T-helper 22 cell (primary cell): ENCODE measurements around the gene PTPRT.

Experiments used
- DNase-seq: peaks from one replicate; pipeline ENCODE4 v3.0.0-alpha.2; 2020; ENCODE audit warnings: low read depth

PTPRT gene

DNA sequence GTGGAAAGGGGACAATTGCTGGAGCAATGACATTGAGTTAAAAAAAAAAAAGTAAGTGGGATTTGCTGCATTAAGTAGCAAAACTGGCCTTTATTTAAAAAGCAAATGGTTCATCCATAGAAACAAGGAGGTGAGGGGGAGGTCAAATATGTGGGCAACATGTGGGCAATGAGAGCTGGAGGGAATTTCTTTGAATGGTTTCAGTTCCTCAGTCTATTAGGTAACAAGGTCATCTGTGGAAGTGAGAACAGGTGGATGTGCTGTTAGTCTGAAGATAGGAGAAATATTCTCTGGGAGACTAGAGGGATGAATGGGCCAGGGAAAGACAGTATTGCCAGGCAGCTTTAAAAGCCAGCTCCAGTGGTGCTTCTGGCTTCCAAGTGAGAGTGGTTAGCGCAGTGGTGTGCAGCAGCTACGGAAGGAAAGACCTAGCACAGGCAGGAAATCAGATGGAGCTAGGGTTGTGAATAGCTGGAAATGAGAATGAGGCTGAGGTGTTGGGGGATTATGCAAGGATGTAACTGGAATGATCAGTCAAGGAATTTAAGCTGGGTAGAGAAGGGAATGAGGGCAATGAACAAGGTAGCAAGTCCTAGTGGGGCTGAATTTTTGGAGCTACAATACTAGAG, 727.6 kb downstream of the PTPRT start:
- no peak for DNase-seq

DNA sequence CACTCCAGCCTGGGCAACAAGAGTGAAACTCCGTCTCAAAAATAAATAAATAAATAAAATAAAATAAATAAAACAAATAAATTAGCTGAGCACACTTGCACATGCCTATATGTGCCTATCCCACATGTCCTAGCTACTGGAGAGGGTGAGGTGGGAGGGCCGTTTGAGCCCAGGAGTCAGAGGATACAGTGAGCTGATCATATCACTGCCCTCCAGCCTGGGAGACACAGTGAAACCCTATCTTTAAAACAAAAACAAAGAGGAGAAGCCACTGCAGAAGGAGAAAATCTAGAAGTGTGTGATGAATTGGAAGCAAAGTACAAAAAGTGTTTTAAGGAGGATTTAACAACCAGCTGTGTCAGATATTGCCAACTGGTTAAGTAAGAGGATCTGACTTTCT, 728.4 kb downstream of the PTPRT start:
- DNase-seq = no peak

DNA sequence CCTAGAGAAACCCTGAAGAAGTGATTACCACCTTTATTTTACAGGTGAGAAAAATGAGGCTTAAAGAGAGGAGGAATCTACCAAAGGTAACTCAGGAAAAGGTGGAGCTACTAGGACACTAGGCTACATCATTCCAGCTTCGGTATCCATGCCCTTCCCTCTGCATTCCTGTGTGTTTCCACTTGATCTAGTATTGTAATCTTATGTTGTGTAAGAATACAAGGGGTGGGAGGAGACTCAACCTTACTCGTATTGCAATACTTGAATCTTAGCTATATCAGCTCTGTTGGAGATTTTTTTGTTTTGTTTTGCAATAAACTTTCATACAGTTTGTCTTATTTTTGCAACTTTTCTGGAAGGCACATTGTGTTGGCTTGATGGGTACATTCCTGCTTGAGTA, 742.4 kb downstream of the PTPRT start:
- DNase-seq = no peak

DNA sequence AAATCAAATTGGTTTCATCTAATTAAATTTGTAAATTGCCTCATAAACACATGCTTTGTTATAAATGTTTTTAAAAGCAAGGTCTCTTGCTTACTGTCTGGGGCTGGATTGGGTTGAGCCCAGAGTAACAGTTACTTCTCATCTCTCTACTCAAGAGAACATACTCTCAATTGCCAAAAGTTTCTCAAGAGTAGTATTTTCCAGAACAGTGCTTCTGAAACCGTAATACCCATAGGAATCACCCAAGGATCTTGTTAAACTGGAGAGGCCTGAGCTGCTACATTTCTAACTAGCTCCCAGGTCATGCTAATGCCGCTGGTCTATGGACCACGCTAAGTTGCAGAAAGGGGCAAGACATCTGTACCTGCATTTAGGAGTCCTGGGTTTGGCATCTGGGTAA, 744.9 kb downstream of the PTPRT start:
- DNase-seq = no peak

DNA sequence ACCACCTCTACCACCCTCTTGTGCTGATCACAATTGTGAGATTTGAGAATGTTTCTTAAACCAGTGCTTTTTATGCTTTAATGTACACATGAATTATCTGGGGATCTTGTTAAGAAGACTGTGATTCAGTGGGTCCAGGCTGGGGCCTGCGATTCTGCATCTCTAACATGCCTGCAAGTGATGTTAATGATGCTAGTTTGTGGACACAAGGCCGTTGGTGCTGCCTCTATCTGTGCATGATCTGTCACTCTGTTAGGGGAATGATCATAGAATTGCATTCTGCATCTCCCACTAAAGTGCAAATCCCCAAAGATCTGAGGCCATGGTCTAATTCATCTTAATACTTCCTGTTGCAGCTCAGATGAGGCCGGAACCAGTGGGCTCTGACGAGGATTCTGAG, 746.5 kb downstream of the PTPRT start:
- DNase-seq = no peak

DNA sequence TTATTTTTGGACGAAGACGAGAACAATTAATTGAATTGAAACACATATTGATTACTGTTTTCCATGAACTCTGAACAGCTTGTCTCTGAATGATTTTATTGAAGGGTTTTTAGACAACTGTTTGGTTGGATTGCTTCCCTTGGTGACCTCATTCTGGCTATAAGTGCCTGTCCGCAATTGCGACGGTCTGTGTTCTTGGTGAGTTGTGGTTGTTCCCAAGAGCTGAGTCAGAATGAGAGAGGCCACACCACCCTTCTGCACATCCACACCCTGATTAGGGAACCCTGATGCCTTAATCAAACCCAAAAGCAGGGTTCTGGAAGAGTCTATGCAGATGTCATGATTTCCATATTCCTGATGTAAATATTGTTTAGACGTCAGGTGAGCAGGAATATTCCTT, 747.0 kb downstream of the PTPRT start:
- no peak for DNase-seq

DNA sequence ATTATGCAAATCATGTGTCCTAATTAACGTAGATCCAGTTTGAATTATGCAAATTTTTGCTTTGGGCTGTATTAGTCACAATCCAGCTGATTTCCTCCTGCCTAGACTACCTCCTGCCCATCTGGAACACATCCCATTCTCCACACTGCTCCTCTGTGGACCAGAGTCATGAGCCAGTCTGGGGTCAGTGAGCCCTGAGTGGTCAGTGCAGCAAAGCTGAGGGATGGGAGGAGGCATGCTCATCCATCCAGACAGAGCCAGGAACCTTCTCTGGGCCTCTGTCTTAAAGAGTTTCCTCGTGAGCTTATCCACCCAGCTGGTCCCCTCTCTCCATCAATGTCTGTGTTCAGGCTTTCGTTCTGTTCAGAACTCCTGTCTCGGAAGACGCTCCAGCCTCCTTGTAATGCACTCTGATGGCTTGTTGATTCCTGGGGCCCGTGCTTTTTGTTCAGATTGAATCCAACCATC, 747.8 kb downstream of the PTPRT start:
- no peak for DNase-seq

DNA sequence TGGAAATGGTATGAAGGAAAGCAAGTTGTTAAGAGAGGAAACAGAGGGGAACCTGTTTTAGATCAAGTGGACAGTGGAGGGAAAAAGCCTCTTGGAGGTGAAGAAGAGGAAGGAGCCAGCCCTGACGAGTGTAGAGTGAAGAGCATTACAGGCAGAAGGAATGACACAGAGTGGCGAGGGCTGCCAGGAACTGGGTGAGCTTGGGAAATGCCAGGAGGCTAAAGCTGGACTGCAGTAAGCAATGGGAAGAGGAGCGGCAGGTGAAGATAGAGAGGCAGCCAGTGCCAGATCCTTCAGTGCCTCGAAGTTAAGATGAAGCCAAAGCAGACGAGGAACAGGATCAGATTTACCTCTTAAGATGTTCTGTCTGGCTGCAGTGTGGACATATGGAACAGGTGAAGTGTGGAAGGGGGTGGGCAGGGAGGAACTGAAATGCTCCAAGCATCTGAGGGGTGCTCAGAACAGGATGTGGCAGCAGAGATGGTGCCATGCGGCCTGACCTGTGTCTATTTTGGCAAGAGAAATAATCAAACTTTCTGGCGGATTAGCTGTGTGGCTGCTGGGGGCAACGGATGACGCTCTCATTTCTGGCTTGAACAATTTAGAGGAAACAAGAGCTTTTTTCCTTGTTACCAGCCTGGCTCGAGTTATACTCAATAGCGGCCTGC, 748.4 kb downstream of the PTPRT start:
- no peak for DNase-seq

DNA sequence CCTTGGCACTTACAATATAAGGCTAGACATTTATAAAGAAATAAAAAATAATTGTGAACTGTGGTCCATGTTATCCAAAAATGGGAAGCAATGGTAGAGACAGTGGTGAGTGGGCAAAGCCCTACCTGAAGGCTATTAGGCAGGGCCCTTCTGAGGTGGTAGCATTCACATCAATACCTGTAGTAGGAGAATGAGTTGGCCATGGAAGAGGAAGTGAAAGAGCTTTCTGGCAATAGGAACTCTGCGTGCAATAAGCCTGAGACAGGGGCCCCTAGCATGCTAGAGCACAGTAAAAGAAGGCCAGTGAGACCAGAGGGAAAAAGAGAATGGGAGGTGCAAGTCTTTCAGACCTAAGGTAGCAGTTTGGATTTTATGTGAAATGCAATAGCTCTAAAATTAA, 754.5 kb downstream of the PTPRT start:
- no peak for DNase-seq

DNA sequence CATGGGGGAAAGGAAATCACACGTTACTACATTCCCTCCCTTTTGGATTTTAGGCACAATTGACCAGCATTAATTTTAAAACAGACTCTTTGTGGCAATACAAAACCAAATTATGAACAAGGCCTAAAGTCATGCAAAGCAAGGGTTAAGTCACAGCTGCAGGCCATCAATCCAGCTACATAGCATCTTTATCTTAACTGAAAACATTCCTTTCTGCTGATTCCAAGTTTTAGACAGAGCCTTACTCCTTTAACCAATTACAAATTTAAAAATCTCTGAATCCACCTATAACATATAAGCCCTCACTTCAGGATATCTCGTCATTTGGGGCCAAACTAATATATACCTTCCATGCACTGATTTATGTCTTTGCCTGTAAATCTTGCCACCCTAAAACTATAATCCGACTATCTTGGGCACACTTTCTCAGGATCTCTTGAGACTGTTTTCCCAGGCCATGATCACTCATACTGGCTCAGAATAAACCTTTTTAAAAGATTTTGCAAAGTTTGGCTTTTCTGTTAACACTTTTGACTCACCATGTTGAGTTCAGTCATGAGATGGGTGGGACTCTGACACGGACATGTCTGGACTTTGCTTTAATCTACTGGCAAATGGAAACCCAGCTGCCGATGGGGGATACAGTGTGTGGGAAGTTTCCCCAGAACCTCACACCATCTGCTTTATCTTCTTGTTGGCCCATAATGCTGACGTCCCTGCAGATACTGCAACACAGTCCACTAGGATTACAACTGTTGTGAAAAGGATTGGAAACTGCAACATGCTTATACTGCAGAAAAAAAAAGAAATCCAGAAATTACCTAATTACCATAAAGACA, 757.0 kb downstream of the PTPRT start:
- no peak for DNase-seq

DNA sequence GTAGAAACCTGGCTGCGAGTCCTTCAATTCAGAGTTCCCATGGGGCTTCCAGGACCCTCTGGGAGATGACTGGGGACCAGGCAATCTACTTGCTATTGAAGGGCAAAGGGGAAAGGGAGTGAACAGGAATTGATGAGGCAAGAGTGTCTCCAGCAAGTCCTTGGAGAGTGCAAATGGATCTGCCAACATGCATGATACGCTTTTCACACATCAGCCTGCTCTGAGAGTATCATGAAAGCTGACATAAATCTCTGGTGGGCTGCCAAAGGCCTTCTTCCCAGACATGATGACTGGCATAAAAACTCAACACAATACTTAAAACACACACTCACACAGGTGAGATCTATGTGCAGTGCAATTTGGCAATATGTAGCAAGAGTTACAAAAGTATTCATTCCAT, 759.1 kb downstream of the PTPRT start:
- no peak for DNase-seq

DNA sequence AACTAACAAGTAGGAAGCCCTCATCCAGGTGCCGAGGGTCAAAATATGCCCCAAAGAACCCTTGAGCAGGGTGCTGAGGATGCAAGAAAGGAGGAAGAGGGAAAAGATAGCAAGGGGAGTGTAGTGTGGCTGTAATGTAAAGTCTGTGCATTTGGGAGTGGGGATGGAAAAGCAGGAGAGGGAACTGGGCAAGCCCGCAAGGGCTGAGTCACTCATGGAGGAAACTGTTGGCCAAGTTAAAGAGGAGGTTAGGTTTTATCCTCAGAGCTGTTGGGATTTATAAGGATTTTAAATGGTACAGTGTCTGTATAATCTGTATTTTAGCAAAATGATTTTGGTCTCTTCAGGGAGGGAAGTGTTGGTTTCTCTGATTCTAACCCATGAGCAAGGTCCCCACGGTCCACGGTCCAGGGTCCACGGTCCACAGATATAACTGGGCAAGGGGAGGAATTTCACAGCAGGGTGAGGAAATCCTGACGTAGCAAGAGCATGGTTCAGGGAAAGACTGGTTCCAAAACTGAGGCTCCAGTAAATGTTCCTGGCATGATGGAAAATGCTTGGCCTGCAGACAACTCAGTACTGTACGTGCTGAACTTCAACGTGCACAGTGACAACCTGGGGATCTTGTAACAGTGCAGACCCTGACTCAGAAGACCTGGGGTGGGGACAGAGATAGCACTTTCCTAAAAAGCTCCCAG, 759.8 kb downstream of the PTPRT start:
- no peak for DNase-seq

DNA sequence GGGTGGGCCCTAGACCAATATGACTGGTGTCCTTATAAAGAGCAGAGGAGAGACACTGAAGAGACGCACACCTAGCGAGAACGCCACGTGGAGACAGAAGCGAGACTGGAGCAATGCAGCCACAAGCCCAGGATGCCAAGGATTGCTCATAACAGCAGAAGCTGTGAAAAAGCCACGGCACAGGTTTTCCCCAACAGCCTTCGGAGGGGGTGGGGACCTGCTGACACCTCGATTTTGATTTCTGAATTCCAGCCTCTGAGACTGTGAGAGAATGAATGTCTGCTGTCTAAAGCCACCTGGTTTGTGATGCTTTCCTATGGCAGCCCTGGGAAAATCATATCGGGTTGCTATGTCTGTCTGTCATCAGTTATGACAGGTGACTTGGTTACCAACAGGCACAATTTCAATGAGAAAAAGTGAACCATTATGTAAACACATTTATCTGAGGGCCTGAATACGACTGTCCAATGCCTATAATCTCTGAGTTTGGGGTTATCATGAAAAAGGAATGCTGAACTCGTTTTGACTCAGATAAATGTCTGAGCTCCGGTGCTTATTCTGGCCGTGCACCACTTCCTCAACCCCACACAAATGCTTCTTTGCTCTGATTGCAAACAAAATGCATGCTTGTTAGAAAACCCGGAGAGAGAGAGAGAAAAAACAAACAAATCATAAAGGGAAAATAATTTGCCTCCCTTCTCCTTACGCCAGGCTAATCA, 769.7 kb downstream of the PTPRT start:
- no peak for DNase-seq

DNA sequence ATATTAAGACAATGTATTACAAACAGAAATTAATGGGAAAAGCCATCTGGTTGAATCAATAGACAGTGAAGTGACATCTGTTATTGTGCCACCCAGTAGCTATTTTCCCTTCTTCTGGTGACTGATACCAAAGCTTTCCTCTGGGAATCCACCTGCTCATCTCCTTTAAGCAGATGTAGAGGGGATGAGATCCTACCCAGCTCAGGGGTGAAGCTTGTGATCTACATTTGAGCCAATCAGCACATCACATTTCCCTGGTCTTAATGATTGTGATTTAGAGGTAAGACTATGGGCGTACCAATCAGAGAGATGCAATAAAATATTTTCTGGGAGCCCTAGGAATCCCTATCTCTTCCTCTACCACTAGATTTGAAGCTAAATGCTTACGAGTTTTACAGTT, 782.9 kb downstream of the PTPRT start:
- DNase-seq = no peak

DNA sequence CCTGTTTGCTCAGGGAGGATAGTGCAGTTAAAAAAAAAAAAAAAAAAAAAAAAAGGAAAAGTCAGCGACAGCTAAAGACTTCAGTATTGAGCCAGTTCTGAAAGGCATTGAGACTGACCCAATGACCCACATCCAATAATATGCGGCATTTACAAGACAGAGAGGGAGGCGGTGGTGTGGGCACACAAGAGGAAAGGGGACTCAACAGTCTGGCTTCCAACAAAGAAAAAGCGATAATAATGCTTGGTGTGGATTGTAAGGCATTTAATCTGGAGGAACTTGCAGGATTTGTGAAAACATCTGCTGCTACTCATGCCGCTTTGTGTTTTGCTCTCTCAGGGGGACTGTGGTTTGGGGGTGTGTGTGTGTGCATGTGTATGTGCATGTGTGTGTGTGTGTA, 787.3 kb downstream of the PTPRT start:
- no peak for DNase-seq

DNA sequence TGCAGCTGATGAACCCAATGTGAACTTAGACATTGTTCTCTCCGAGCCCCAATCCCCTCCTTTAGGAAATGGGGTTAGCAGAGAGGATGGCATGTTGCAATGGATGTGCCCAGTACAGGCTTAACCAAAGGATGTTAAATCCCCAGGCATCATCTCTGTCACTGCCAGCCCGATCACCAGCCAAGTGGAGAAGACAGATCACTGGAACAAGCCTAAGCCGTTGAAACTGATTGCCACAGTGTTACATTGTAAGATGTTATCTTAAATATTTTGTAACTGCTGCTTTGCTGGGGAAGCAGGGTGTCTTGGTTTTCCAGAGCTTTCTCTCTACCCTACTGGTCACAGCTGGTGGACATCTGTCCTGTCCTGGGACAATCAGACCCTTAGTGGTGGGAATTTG, 788.1 kb downstream of the PTPRT start:
- DNase-seq = no peak

DNA sequence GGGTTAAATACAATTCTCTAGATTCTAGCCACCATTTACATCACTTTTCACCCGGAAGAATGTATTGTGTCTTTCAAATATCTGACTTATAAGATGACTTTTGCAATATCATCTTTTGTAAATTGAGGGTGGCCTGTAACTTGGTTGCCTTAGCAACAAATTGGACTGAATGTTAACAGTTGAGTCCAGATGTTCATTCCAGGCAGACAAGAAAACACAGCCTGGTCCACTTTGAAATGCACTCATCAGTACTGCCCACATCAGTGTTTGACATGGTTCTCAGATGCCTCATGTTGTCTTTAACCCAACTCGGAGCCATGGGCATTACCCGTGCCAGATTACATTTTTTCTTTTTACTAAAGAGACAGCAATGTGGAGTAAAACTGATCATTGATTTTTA, 789.9 kb downstream of the PTPRT start:
- no peak for DNase-seq

DNA sequence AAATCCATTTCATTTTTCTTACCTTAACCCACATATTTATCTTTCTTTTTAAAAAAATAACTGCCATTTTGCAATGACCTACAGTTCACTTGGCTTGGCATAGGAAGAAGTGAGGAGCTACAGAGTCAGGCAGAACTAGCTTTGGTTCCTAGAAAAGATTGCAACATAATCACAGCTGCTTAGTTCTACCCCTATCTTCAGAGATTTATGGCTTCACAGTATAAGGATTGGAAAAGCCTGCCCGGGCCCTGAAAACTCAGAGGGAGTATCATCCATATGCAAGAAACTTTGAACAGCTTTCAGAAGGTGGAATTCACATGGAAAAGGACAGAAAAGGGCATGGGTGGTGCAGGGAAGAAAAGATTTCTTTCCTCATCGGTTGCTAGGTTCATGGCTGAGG, 797.3 kb downstream of the PTPRT start:
- DNase-seq = no peak

DNA sequence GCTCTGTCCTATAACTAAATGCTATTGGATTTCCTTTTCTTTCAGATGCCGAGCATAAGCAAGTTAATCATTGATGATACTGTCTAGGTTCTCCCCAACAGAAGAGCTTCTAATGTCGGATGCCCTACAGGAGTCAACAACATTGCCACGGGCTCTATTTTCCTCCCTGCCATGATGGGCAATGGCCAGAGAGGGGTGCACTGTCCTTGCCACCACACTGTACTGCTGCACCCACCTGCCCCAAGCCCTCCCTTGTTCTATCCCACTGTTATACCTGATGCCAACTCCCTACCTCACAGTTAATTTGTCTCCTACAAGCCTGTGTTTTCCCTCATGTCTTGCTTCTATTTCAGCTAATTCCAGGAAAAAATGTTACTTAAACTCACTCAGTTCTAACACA, 797.9 kb downstream of the PTPRT start:
- DNase-seq = no peak

DNA sequence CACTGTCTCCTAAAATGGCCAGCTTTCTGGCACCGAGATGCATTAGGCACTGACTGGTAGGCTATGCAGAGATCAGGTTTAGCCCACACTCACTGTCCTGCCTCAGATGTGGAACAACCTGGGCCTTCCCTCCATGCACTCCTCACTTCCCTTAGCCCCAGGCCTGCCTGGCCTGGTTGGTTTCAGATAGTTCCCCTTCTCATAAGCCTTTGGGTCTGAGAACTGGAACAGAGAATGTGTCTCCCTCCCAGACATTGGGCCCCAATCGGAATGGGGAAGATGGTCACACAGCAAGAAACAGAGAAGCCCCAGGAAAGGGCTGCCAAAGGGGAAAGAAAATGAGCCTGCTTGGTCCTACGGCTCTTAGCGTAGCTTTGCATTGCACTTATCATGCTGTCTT, 809.4 kb downstream of the PTPRT start:
- DNase-seq = no peak

DNA sequence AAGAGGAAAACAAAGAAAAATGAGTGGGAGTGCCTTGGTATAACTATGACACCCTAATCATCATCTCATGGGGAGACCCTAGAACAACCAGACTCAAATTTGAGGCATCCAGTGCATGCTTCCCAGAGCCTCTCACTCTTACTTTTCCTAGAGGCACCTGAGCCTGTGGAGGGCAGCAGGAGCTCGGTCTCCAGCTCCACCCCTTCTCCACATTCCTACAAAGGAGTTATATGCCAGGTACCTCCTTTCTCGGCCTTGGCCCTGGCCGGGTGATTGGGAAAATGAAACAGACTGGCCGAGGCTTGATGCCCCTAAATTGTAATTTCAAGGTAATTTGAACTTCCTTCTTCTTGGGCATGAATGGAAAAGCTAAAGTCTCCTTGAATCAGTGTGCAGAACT, 810.3 kb downstream of the PTPRT start:
- no peak for DNase-seq

DNA sequence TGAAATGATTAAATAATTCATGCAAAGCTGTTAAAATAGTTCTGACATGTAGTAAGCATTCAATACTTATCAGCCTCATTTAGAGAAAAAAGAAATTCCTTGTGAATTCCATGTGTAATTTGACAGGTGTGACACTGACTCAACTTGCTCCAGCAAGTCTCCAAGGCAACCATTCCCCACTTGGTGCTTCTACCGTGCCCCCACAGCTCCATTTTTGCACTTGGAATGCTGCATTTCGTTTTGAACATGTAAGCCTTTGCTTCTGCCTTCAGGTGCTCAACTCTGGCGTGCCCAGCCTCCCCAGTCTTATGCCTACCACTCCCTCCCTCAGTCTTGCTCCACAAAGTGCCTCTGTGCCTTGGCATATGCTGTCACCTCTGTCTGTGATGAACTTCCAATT, 810.9 kb downstream of the PTPRT start:
- no peak for DNase-seq
